Endothelial cell (in vitro differentiated cells): ENCODE data around the gene ABHD12. TPM values are rescaled to one million over a fixed set of nuclear protein-coding genes. Genes with fewer than 3 reads are reported as not detected.
"Not testable (repeated sequence)": the region's sequence is repeated elsewhere in the genome, so short reads cannot be mapped to it uniquely, and the experiment has no call there.

Experiments
- DNase-seq: peaks from one replicate; pipeline ENCODE4 v3.0.0; 2021; ENCODE audit warnings: low spot score
- H3K27ac Mint-ChIP-seq: one replicate; pipeline ENCODE4 v1.8.0; 2021; ENCODE audit warnings: mixed read lengths, inconsistent platforms; ENCODE audit not compliant: unreplicated experiment
- H3K27me3 Mint-ChIP-seq: one replicate; pipeline ENCODE4 v1.8.0; 2021; ENCODE audit warnings: mild to moderate bottlenecking, moderate library complexity, mixed read lengths, inconsistent platforms; ENCODE audit not compliant: unreplicated experiment
- H3K36me3 Mint-ChIP-seq: one replicate; pipeline ENCODE4 v1.8.0; 2021; ENCODE audit warnings: mild to moderate bottlenecking, low read depth, mixed read lengths, inconsistent platforms; ENCODE audit not compliant: unreplicated experiment
- H3K4me1 Mint-ChIP-seq: one replicate; pipeline ENCODE4 v1.8.0; 2021; ENCODE audit warnings: mild to moderate bottlenecking, mixed read lengths, inconsistent platforms; ENCODE audit not compliant: unreplicated experiment
- H3K4me3 Mint-ChIP-seq: one replicate; pipeline ENCODE4 v1.8.0; 2021; ENCODE audit warnings: mild to moderate bottlenecking, mixed read lengths, inconsistent platforms; ENCODE audit not compliant: unreplicated experiment
- H3K9me3 Mint-ChIP-seq: one replicate; pipeline ENCODE4 v1.8.0; 2021; ENCODE audit warnings: mixed read lengths, inconsistent platforms; ENCODE audit not compliant: unreplicated experiment
- total RNA-seq: library from RNA; stranded (reverse); fragmentation: NEBNext Ultra II Directional; extraction: Animal tissue kit (Norgen Biotek cat#: 25700); gene quantifications from one replicate; pipeline ENCODE4 v1.2.1, GENCODE V29; 2021; ENCODE audit not compliant: unreplicated experiment
- TF ChIP-seq, protein P1 (sequence below): fragments of 200-600 bp; sonication (generic); IDR thresholded peaks from one replicate; pipeline ENCODE4 v1.5.0; 2021; ENCODE audit warnings: antibody characterized with exemption; ENCODE audit not compliant: unreplicated experiment

The ABHD12 gene
- total RNA-seq, 1 donor from 2014 or later: 28.0 TPM

- Mint-ChIP-seq H3K4me1 (peaks cover 6% of the 10 kb centered on the region), H3K9me3 (no peaks in the 10 kb centered on the region), H3K27me3 (peaks cover 14% of the 10 kb centered on the region), H3K4me3 (no peak overlapping the region), H3K27ac (no peak overlapping the region), H3K36me3 (peaks cover 6% of the 10 kb centered on the region)
- no peak for DNase-seq
- TF ChIP-seq, protein P1, sequence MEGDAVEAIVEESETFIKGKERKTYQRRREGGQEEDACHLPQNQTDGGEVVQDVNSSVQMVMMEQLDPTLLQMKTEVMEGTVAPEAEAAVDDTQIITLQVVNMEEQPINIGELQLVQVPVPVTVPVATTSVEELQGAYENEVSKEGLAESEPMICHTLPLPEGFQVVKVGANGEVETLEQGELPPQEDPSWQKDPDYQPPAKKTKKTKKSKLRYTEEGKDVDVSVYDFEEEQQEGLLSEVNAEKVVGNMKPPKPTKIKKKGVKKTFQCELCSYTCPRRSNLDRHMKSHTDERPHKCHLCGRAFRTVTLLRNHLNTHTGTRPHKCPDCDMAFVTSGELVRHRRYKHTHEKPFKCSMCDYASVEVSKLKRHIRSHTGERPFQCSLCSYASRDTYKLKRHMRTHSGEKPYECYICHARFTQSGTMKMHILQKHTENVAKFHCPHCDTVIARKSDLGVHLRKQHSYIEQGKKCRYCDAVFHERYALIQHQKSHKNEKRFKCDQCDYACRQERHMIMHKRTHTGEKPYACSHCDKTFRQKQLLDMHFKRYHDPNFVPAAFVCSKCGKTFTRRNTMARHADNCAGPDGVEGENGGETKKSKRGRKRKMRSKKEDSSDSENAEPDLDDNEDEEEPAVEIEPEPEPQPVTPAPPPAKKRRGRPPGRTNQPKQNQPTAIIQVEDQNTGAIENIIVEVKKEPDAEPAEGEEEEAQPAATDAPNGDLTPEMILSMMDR: no peak
Observed at GRCh38 chr20:25313593-25313992, 77.0 kb downstream of the ABHD12 start.

- peaks cover 14% of the 10 kb centered on the region for H3K27me3 Mint-ChIP-seq
- not testable (repeated sequence) for H3K4me1 Mint-ChIP-seq, DNase-seq, H3K36me3 Mint-ChIP-seq, H3K27ac Mint-ChIP-seq, H3K9me3 Mint-ChIP-seq, H3K4me3 Mint-ChIP-seq
Observed at GRCh38 chr20:25312716-25313115, 77.9 kb downstream of the ABHD12 start.

DNA sequence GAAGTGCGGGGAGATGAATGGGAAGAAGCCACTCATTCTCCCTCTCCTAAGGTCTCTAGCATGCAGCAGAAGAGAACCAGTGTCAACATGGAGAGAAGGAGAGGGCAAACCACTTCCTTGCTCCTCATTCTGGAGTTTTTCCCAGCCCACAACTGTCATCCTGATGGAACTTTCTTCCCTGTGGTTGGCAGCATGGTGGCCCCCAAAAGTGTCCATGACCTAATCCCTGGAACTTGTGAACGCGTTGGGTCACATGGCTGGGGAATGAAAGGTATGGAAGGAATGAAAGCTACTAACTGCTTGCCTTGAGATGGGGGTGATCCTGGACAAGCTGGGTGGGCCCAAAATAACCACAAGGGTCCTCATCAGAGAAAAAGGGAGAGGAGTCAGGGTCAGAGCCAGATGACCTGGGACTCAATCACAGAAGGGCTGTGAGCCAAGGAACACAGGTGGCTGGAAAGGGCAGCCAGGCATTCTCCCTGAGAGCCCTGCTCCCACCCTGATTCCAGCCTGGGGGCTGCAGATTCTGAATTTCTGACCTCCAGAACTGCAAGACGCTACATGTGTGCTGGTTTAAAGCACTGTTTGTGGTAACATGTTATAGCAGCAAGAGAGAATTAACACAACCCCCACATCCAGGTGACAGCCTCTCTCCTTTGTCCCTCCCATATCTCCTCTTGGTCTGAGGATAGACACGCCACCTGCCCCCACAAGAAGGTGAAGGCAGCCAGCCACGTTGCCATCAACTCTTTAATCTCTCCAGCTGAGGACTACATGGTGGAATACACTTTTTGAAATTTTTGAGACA is 79.5 kb downstream of the ABHD12 start:
- DNase-seq: no peak
- Mint-ChIP-seq H3K4me1 (peaks cover 6% of the 10 kb centered on the region), H3K36me3 (peaks cover 13% of the 10 kb centered on the region), H3K9me3 (no peaks in the 10 kb centered on the region), H3K4me3 (no peak overlapping the region), H3K27ac (no peak overlapping the region), H3K27me3 (peaks cover 14% of the 10 kb centered on the region)
- TF ChIP-seq, protein P1: no peak

DNA sequence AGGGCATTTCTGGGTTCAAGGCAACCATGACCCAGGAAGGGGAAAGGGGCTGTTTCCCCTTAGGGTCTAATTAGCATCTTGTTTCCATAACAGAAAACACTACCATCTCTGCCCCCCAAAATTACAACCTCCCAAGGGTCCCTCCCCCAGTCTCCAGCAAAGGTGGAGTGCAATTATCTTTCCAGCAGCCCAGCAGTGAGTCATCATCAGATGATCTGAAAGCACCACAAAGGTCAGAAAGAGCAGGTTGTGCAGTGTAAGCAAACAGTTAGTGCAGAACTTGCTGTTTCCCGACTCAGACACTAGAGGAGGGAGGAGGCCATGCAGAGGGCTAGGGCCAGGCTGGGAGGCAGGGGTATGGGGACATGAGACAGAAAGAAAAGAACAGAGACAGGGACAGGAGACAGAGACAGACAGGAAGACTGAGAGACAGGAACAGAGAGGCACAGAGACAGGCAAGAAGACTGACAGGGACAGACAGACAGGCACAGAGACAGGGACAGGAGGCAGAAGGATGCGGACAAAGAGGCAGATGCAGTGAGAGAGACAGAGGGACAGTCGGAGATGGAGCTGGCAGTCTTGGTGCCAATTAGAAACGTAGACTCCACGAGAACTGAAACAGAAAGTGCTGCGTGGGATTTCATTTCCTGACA is 80.2 kb downstream of the ABHD12 start:
- peaks cover 14% of the 10 kb centered on the region for H3K27me3 Mint-ChIP-seq
- H3K4me1 Mint-ChIP-seq: peaks cover 6% of the 10 kb centered on the region
- peaks cover 13% of the 10 kb centered on the region for H3K36me3 Mint-ChIP-seq
- H3K9me3 Mint-ChIP-seq: no peaks in the 10 kb centered on the region
- H3K4me3 Mint-ChIP-seq: no peak overlapping the region
- TF ChIP-seq, protein P1: no peak
- DNase-seq: no peak
- peak overlapping the region; percentile 33 for H3K27ac Mint-ChIP-seq

DNA sequence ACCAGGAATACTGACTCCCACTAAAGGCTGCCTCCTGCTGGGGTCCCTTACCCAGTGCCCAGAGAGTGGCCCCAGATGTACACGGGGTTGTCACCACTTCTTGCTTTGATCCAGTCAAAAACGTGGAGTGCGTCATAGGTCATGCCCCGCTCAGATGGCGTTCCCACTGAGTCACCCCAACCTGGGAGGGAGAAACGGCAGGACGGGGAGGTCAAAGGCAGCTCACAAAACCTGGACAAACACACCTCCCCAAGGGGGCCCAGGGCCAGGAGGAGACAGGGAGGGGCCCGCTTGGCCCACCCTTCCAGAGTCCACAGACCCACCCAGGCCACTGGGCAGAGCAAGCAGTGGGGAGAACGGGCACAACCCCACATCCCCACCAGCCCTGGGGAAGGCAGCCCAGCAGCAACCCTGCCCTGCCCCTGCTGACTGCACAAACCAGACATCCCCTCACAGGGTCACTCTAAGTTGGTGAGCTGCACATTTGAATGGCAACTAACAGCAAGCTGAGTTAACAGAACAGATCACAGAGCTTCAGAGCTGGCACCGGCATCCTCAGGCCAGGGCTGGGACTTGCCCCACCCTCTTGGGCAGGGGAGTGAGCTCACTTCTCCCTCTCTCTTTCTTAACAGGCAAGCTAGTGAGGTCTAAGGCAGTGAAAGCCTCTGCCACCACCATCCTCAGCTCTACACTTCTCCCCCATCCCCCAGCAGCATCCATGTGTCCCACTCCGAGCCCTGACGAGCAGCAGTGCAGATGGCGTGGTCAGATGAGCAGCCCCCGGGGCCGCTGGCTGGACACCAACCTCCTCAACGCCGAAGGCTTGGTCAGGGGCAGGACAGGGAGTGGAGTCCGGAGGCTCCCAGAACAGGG is 81.0 kb downstream of the ABHD12 start:
- Mint-ChIP-seq H3K4me3 (no peak overlapping the region), H3K4me1 (peaks cover 6% of the 10 kb centered on the region), H3K27me3 (peaks cover 14% of the 10 kb centered on the region), H3K9me3 (no peaks in the 10 kb centered on the region), H3K36me3 (peaks cover 13% of the 10 kb centered on the region), H3K27ac (no peak overlapping the region)
- DNase-seq: no peak
- TF ChIP-seq, protein P1: no peak
